GM18519 (cell line): Measurements from ENCODE around the gene UBE2Q1.

Source experiments
- ATAC-seq: cut with Tn5 transposase; IDR thresholded peaks from one replicate; pipeline ENCODE4 v1.9.1; 2021; ENCODE audit warnings: mild to moderate bottlenecking, moderate library complexity; ENCODE audit not compliant: unreplicated experiment, low FRiP score

The UBE2Q1 gene

GRCh38 chr1:154578058-154578418 lies 19.6 kb upstream of the UBE2Q1 start:
- no peak for ATAC-seq

GRCh38 chr1:154577346-154578057 lies 19.0 kb upstream of the UBE2Q1 start:
- ATAC-seq: no peak

- no peak for ATAC-seq
These were observed 17.6 kb upstream of the UBE2Q1 start for GRCh38 chr1:154575951-154576566.

- ATAC-seq: no peak
These were observed 16.9 kb upstream of the UBE2Q1 start for GRCh38 chr1:154575147-154575927.

GRCh38 chr1:154574716-154575115 lies 16.3 kb upstream of the UBE2Q1 start:
- no peak for ATAC-seq

GRCh38 chr1:154573168-154573510 lies 14.7 kb upstream of the UBE2Q1 start:
- no peak for ATAC-seq

GRCh38 chr1:154572468-154573167 lies 14.2 kb upstream of the UBE2Q1 start:
- no peak for ATAC-seq

- no peak for ATAC-seq
These were observed 13.5 kb upstream of the UBE2Q1 start for GRCh38 chr1:154571964-154572288.

- no peak for ATAC-seq
These were observed 12.9 kb upstream of the UBE2Q1 start for GRCh38 chr1:154571244-154571963.

- no peak for ATAC-seq
These were observed 9.8 kb upstream of the UBE2Q1 start for GRCh38 chr1:154568157-154568815.

- no peak for ATAC-seq
These were observed 9.1 kb upstream of the UBE2Q1 start, which contains the start of gene CHRNB2 for GRCh38 chr1:154567386-154568156. CHRNB2 (plus strand) TSS chr1:154567778; CDS start chr1:154568045, 267 bp downstream.

- no peak for ATAC-seq
These were observed 7.4 kb upstream of the UBE2Q1 start for GRCh38 chr1:154565876-154566275.

GRCh38 chr1:154559466-154560044 lies 1.1 kb upstream of the UBE2Q1 start:
- ATAC-seq: no peak

- peak; percentile 83 for ATAC-seq
These were observed 431 bp upstream of the UBE2Q1 start for GRCh38 chr1:154558720-154559465.

GRCh38 chr1:154557248-154557938 lies 1.1 kb downstream of the UBE2Q1 start:
- no peak for ATAC-seq

GRCh38 chr1:154556422-154556821 lies 2.0 kb downstream of the UBE2Q1 start:
- ATAC-seq: no peak
